HCT116 (cell line): ENCODE results near the gene CYP4F2.

ENCODE experiments used
- CTCF ChIP-seq, 3 experiments: fragments of 200-600 bp in 1 of 3; sonication (generic) in 1 of 3; IDR thresholded peaks in 2 of 3; conservative IDR thresholded peaks in 1 of 3; 2 replicates each; pipeline ENCODE4 v1.5.1; 2012 to 2017; ENCODE audit warnings: low read depth in 2 of 3, low read length in 2 of 3, antibody characterized with exemption in 1 of 3, borderline replicate concordance in 1 of 3, control low read depth in 1 of 3, mild to moderate bottlenecking in 1 of 3, mixed read lengths in 1 of 3, mixed run types in 1 of 3, moderate library complexity in 1 of 3; ENCODE audit not compliant: insufficient read depth in 1 of 3
- EZH2 ChIP-seq: fragments of 200-600 bp; sonication (generic); IDR thresholded peaks from 2 replicates; pipeline ENCODE4 v1.6.1; 2017; ENCODE audit warnings: antibody characterized with exemption, mixed run types
- FOSL1 ChIP-seq: IDR thresholded peaks from 2 replicates; pipeline ENCODE4 v1.6.1; 2012; ENCODE audit warnings: low read depth
- POLR2A ChIP-seq: IDR thresholded peaks from 2 replicates; pipeline ENCODE4 v1.7.0; 2011; ENCODE audit warnings: borderline replicate concordance; ENCODE audit not compliant: insufficient read depth, insufficient read length; ENCODE audit errors: extremely low read depth
- RAD21 ChIP-seq: IDR thresholded peaks from 2 replicates; pipeline ENCODE4 v1.6.1; 2012; ENCODE audit warnings: low read depth, mild to moderate bottlenecking
- REST ChIP-seq: IDR thresholded peaks from 2 replicates; pipeline ENCODE4 v1.6.1; 2012; ENCODE audit warnings: low read depth
- SP1 ChIP-seq: IDR thresholded peaks from 2 replicates; pipeline ENCODE4 v1.6.1; 2012; ENCODE audit warnings: low read depth
- ZNF274 ChIP-seq: fragments of 200-500 bp; sonication (Bioruptor generic); IDR thresholded peaks from 2 replicates; pipeline ENCODE4 v1.6.1; 2014; ENCODE audit warnings: mild to moderate bottlenecking, low read depth, low read length, inconsistent platforms

GRCh38 chr19:15913830-15914229, 16.0 kb upstream of the CYP4F2 start:
- TF ChIP-seq CTCF (IDR thresholded peaks at IDR 0.05 in 2 of 3, conservative IDR thresholded peaks at IDR 0.05 in 1 of 3; ENCODE audit: borderline replicate concordance in 1 of 3, insufficient read depth in 1 of 3, low read depth in 2 of 3, low read length in 2 of 3) (no peak), RAD21 (no peak), SP1 (no peak), REST (no peak), EZH2 (no peak), FOSL1 (no peak), POLR2A (no peak), ZNF274 (no peak)
